Measurements from ENCODE around the gene F2RL2. TPM values are rescaled to one million over a fixed set of nuclear protein-coding genes. Genes with fewer than 3 reads are reported as not detected.

The F2RL2 gene
- total RNA-seq, 3 donors from 2014 or later: 0.17 to 2.4 (median 0.58) TPM

DNA sequence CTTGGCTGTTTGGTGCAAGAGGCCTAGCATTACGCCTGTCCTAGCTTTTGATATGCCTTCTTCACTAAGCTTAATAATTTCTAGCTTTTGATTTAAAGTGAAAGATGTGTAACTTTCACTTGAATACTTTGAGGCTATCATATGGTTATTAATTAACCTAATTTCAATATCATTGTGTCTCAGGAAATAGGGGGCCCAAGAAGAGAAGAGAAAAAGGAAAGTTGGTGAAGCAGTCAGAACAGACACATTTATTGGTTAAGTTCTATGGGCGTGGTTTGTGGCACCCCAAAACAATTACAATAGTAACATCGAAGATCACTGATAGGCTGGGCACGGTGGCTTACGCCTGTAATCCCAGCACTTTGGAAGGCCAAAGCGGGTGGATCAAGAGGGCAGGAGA is 40.9 kb upstream of the F2RL2 start:
- Histone ChIP-seq H3K4me3 (no peak overlapping the region), H3K36me3 (ENCODE audit: low read depth) (no peaks in the 10 kb centered on the region), H3K4me1 (ENCODE audit: low read depth) (no peaks in the 10 kb centered on the region), H3K9me3 (no peaks in the 10 kb centered on the region)
- ATAC-seq (no peak), DNase-seq (no peak)
- TF ChIP-seq, protein P1, sequence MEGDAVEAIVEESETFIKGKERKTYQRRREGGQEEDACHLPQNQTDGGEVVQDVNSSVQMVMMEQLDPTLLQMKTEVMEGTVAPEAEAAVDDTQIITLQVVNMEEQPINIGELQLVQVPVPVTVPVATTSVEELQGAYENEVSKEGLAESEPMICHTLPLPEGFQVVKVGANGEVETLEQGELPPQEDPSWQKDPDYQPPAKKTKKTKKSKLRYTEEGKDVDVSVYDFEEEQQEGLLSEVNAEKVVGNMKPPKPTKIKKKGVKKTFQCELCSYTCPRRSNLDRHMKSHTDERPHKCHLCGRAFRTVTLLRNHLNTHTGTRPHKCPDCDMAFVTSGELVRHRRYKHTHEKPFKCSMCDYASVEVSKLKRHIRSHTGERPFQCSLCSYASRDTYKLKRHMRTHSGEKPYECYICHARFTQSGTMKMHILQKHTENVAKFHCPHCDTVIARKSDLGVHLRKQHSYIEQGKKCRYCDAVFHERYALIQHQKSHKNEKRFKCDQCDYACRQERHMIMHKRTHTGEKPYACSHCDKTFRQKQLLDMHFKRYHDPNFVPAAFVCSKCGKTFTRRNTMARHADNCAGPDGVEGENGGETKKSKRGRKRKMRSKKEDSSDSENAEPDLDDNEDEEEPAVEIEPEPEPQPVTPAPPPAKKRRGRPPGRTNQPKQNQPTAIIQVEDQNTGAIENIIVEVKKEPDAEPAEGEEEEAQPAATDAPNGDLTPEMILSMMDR (IDR thresholded peaks at IDR 0.05): no peak
- intact Hi-C loops (cut with DNase I, micrococcal nuclease): no loop called here

DNA sequence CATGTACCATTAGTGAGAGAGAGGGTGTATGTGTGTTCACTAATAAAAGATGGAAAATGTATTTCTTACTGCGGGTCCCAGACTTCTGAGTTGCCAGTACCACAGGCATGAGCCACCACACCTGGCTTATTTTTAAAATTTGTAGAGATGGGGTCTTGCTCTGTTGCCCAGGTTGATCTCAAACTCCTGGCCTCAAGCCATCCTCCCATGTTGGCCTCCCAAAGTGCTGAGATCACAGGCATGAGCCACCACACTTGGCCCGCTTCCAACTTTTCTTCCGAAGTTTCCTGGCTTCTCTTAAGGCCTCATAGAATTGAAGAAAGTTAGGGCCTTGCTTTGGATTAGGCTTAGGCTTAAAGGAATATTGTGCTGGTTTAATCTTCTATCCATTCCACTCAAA is 40.4 kb upstream of the F2RL2 start:
- ATAC-seq (no peak), DNase-seq (no peak)
- no peak overlapping the region for H3K4me3 ChIP-seq
- TF ChIP-seq, protein P1 (IDR thresholded peaks at IDR 0.05): no peak
- no peaks in the 10 kb centered on the region for H3K36me3 ChIP-seq (ENCODE audit: low read depth)
- H3K4me1 ChIP-seq (ENCODE audit: low read depth): no peaks in the 10 kb centered on the region
- no peaks in the 10 kb centered on the region for H3K9me3 ChIP-seq
- intact Hi-C loops (cut with DNase I, micrococcal nuclease): no loop called here

DNA sequence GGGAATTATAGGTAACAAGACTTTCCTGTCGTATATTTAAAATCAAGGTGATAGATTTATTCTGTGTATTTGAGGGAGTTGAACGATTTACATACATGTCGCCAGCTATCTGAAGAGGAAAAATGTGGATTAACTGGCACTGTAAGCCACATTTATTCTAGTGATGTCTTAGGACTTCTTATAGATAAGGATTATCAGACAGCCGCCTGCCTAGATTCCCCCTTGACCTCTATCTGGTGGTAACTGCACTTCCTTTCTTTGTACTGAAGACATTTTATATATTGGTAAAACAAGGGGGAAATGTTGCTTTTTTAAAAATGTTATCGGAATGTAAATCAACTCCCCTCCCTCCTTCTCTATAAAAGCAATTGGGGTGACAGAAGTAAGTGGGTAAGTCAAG is 39.3 kb upstream of the F2RL2 start:
- ATAC-seq (no peak), DNase-seq (no peak)
- H3K9me3 ChIP-seq: no peaks in the 10 kb centered on the region
- H3K4me1 ChIP-seq (ENCODE audit: low read depth): no peaks in the 10 kb centered on the region
- intact Hi-C loops (cut with DNase I, micrococcal nuclease): no loop called here
- TF ChIP-seq, protein P1 (IDR thresholded peaks at IDR 0.05): no peak
- no peaks in the 10 kb centered on the region for H3K36me3 ChIP-seq (ENCODE audit: low read depth)
- H3K4me3 ChIP-seq: no peak overlapping the region

DNA sequence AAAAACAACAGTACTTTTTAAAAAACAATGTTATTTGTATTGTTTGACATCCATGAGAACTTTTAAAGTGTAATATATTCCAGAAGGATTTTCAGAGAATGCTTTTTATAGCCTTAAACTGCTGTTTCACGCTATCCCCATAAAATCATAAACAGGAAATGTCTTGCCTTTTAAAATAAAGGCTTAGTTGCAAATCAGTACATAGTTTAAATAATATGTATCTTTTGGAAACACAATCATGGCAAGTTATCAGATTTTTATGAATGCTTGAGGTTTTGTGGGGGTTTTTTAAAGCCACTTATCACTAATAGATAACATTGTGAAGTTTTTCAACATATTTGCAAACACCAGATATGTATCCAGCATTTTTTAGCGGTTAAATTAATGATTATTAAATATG is 37.2 kb upstream of the F2RL2 start:
- Histone ChIP-seq H3K36me3 (ENCODE audit: low read depth) (no peaks in the 10 kb centered on the region), H3K4me3 (no peak overlapping the region), H3K9me3 (no peaks in the 10 kb centered on the region), H3K4me1 (ENCODE audit: low read depth) (no peaks in the 10 kb centered on the region)
- intact Hi-C loops (cut with DNase I, micrococcal nuclease): no loop called here
- ATAC-seq (no peak), DNase-seq (no peak)
- TF ChIP-seq, protein P1 (IDR thresholded peaks at IDR 0.05): no peak

DNA sequence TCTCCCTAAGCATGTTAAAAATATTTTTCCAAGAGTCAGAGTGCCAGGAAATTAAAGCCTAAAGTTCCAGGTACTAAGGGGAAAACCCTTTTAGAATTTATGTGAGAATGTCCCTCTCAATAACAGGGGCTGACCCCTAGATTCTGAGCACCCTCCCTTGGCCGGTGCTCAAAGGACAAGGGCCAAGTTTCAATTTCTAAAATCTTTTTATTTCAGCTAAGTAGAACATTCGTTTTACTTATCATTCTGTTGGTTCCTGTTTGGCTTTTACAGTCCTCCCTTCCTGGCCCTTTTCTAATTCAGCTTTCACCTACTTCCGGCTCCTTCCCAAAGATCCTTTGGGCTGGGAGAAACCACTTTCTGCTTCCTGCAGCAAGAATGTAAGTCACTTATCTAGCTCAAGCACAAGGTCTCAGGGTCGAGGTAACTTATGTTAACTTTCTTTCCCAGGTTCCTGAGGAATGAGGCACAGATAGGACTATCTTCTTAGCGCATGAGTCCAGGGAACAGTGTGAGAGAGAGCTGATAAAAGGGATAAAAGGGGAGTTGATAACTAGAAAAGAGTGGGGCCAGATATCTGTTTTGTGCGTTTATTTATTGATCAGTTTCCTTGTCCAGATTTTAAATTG is 34.6 kb upstream of the F2RL2 start:
- TF ChIP-seq, protein P1 (IDR thresholded peaks at IDR 0.05): no peak
- H3K9me3 ChIP-seq: no peaks in the 10 kb centered on the region
- no peak for DNase-seq
- H3K36me3 ChIP-seq (ENCODE audit: low read depth): no peaks in the 10 kb centered on the region
- no peak for ATAC-seq
- H3K4me1 ChIP-seq (ENCODE audit: low read depth): no peaks in the 10 kb centered on the region
- intact Hi-C loops (cut with DNase I, micrococcal nuclease): no loop called here
- H3K4me3 ChIP-seq: no peak overlapping the region

DNA sequence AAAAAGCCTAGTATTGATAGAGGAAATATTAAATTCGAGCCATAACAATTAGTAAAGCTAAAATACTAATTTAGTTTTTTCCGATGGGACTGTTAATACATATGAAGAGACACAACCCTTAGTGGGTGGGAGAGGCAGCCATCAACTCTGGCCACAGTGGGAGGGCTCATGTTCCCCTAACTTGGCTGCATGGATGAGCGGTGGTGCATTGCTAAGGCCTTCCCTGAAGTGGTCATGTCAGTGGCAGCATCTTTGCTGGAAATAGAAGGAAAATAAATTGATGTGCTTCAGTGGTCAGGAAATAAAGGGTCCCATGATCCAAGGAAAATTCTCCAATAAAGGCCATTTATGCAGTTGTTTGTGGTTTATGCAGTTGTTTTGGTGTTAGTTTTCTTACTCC is 33.9 kb upstream of the F2RL2 start:
- DNase-seq (no peak), ATAC-seq (no peak)
- intact Hi-C loops (cut with DNase I, micrococcal nuclease): no loop called here
- H3K4me1 ChIP-seq (ENCODE audit: low read depth): no peaks in the 10 kb centered on the region
- H3K4me3 ChIP-seq: no peak overlapping the region
- TF ChIP-seq, protein P1 (IDR thresholded peaks at IDR 0.05): no peak
- H3K9me3 ChIP-seq: no peaks in the 10 kb centered on the region
- no peaks in the 10 kb centered on the region for H3K36me3 ChIP-seq (ENCODE audit: low read depth)

Measured in mucosa of descending colon (tissue), 3 donors.